GM10248 (cell line): ENCODE data around the gene NRAS.

Source experiments
- CTCF ChIA-PET: fragments of 300-600 bp; sonication (Branson Sonifier 250); formaldehyde crosslinking; extraction: SDS; loops from one replicate; lab custom pipeline; 2021; ENCODE audit warnings: antibody characterized with exemption; lab: Yijun Ruan, JAX
- POLR2A ChIA-PET: fragments of 350-650 bp; sonication (Branson Sonifier 250); formaldehyde crosslinking; extraction: SDS; loops from one replicate; lab custom pipeline; 2020; ENCODE audit warnings: antibody characterized with exemption; lab: Yijun Ruan, JAX
- DNase-seq: peaks from one replicate; pipeline ENCODE4 v3.0.0; 2012; ENCODE audit errors: extremely low spot score
- TF ChIP-seq, protein P1 (sequence below): IDR thresholded peaks from 2 replicates; pipeline ENCODE4 v1.5.1; 2012; ENCODE audit warnings: mild to moderate bottlenecking, low read depth; ENCODE audit errors: extremely low read depth, missing control alignments, control extremely low read depth

NRAS gene

DNA sequence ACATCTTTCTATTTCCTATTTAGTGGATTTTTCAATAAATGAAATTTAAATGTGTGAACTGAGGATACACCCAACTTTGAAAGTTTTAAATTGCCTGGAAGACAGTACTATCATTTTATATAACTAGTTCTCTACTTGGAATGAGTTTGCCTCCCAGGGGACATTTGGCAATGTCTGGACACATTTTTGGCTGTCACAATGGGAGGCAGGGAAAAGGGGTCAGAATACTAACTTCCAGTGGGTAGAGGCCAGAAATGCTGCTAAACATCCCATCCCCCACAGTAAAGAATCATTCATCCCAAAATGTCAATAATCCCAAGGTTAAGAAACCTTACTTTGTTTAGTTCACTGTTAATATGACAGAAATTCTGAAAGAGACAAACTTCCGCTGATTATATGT, 13.2 kb upstream of the NRAS start:
- TF ChIP-seq, protein P1, sequence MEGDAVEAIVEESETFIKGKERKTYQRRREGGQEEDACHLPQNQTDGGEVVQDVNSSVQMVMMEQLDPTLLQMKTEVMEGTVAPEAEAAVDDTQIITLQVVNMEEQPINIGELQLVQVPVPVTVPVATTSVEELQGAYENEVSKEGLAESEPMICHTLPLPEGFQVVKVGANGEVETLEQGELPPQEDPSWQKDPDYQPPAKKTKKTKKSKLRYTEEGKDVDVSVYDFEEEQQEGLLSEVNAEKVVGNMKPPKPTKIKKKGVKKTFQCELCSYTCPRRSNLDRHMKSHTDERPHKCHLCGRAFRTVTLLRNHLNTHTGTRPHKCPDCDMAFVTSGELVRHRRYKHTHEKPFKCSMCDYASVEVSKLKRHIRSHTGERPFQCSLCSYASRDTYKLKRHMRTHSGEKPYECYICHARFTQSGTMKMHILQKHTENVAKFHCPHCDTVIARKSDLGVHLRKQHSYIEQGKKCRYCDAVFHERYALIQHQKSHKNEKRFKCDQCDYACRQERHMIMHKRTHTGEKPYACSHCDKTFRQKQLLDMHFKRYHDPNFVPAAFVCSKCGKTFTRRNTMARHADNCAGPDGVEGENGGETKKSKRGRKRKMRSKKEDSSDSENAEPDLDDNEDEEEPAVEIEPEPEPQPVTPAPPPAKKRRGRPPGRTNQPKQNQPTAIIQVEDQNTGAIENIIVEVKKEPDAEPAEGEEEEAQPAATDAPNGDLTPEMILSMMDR, result no peak
- POLR2A ChIA-PET, result no interaction called here
- CTCF ChIA-PET, result no interaction called here
- DNase-seq, result no peak

GRCh38 chr1:114728553-114728952, 12.0 kb upstream of the NRAS start:
- TF ChIP-seq, protein P1, result no peak
- ChIA-PET POLR2A (interaction anchor here (0.6 kb wide), 1 partner anchor 10 kb away, joined by 5 read pairs; no protein-coding TSS in a partner anchor), CTCF (interaction anchor here (1.1 kb wide), 1 partner anchor 9 kb away, joined by 3 read pairs; no protein-coding TSS in a partner anchor)
- DNase-seq, result no peak

GRCh38 chr1:114725230-114725629, 8.7 kb upstream of the NRAS start:
- TF ChIP-seq, protein P1, result no peak
- no peak for DNase-seq
- ChIA-PET CTCF (no interaction called here), POLR2A (no interaction called here)

DNA sequence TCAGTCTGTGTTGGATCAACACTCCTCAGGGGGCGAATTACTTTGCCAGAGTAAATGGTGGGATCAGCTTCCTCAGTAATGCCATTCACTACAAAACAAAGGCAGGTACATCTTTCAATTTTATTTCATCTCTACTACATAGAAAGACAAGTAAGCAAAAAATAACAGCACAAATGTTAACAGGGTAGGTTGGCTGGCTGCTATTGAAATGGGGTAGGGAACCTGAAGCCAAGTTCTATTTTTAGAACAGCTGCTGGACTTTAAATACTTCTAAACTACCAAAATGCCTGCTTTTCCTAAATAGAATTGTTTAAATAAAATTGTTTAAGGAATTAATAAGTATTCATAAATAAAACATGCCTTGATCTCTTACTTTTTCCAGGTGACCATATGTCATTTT, 7.3 kb upstream of the NRAS start:
- TF ChIP-seq, protein P1, result no peak
- CTCF ChIA-PET, result no interaction called here
- POLR2A ChIA-PET, result no interaction called here
- DNase-seq, result no peak

- DNase-seq, result no peak
- ChIA-PET POLR2A (no interaction called here), CTCF (no interaction called here)
- TF ChIP-seq, protein P1, result no peak
Observed at GRCh38 chr1:114723457-114723856, 6.9 kb upstream of the NRAS start.

- ChIA-PET POLR2A (interaction anchor here (0.7 kb wide), 1 partner anchor 26 kb away, joined by 3 read pairs; no protein-coding TSS in a partner anchor), CTCF (interaction anchor here (0.9 to 1.3 kb wide), 6 partner anchors 8 to 44 kb away, joined by 3 to 4 read pairs (median 3); no protein-coding TSS in a partner anchor)
- TF ChIP-seq, protein P1, result no peak
- DNase-seq, result no peak
Observed at GRCh38 chr1:114720492-114720891, 3.9 kb upstream of the NRAS start.

DNA sequence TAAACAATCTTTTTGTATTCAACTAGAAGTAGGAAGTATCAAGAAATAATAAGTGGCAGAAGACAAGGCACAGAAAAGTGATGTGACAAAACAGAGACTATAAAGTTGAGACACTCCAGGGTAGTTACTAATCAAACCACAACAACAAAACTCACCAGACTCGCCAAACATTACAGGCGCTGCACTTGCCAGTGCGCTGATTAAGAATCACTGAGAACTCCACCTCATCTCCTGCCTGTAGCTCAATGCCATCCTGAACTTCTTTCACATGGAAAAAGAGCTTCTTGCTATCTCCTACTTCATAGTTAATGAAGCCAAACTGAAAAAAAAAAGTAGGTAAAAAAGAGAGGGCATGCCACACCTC, 2.8 kb upstream of the NRAS start:
- TF ChIP-seq, protein P1, result no peak
- ChIA-PET CTCF (interaction anchor here (0.9 to 1.6 kb wide), 7 partner anchors 9 to 372 kb away, joined by 3 to 6 read pairs (median 3); no protein-coding TSS in a partner anchor), POLR2A (no interaction called here)
- DNase-seq, result no peak
